ENCODE measurements around the gene FANCM. TPM values are rescaled to one million over a fixed set of nuclear protein-coding genes. Genes with fewer than 3 reads are reported as not detected.
A peak's percentile ranks its signal among the peaks of the same experiment; 100 is the strongest.

FANCM gene
- total RNA-seq, 4 donors from 2014 or later: 4.4 to 6.8 (median 5.6) TPM

DNA sequence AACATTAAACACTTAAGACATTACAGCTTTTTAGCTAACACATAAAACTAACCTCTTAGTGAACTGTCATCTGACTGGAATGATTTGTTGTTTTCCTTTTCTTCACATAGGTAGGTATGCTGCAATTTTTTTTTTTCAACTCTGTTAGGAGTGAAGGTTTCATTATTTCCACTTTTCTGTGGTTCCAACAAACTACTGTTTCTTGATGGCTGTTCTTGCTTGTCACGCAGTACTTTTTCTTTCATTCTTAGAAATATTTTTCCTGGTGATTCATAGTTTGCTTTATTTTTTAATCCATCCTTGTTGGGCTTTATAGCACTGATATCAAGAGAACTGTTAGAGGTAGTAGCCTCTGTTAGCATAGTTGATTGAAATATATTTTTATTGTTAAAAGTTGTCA lies 111.0 kb downstream of the FANCM start:
- Histone ChIP-seq H3K27me3 (no peaks in the 10 kb centered on the region), H3K4me3 (no peak overlapping the region), H3K36me3 (peaks cover 0 to 8% (median 0%) of the 10 kb centered on the region in 3 donors), H3K27ac (no peak overlapping the region), H3K4me1 (peaks cover 9 to 43% (median 18%) of the 10 kb centered on the region in 3 donors), H3K9me3 (no peaks in the 10 kb centered on the region)
- TF ChIP-seq, protein P1, sequence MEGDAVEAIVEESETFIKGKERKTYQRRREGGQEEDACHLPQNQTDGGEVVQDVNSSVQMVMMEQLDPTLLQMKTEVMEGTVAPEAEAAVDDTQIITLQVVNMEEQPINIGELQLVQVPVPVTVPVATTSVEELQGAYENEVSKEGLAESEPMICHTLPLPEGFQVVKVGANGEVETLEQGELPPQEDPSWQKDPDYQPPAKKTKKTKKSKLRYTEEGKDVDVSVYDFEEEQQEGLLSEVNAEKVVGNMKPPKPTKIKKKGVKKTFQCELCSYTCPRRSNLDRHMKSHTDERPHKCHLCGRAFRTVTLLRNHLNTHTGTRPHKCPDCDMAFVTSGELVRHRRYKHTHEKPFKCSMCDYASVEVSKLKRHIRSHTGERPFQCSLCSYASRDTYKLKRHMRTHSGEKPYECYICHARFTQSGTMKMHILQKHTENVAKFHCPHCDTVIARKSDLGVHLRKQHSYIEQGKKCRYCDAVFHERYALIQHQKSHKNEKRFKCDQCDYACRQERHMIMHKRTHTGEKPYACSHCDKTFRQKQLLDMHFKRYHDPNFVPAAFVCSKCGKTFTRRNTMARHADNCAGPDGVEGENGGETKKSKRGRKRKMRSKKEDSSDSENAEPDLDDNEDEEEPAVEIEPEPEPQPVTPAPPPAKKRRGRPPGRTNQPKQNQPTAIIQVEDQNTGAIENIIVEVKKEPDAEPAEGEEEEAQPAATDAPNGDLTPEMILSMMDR (IDR thresholded peaks at IDR 0.05): no peak
- TF ChIP-seq POLR2A (IDR thresholded peaks at IDR 0.05): no peak
- WGBS, 2 donors: 32 to 35% methylated on average over 1 of the region's 1 CpG
- intact Hi-C loops (cut with DNase I): no loop called here
- DNase-seq: no peak

DNA sequence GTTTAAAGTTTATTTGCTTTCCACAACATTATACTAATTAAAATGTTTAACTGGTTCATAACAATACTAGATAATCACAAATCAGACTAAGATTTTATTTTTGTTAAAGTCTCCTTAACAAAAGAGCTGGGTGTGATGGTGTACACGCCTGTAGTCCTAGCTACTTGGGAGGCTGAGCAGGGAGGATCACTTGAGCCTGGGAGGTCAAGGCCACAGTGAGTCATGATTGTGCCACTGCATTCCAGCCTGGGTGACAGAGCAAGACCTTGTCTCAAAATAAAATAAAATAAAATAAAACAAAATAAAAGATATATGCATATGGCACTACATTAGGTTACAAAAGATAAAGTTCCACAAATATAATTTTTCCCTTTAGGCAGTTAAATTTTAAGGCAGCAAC lies 111.7 kb downstream of the FANCM start:
- Histone ChIP-seq H3K4me3 (no peak overlapping the region), H3K4me1 (peaks cover 9 to 50% (median 21%) of the 10 kb centered on the region in 3 donors), H3K9me3 (no peaks in the 10 kb centered on the region), H3K36me3 (peaks cover 0 to under 1% (median 0%) of the 10 kb centered on the region in 3 donors), H3K27ac (no peak overlapping the region), H3K27me3 (no peaks in the 10 kb centered on the region)
- intact Hi-C loops (cut with DNase I): no loop called here
- TF ChIP-seq, protein P1 (IDR thresholded peaks at IDR 0.05): no peak
- no peak for TF ChIP-seq POLR2A (IDR thresholded peaks at IDR 0.05)
- no peak for DNase-seq
- WGBS, 2 donors: 90 to 100% methylated on average over 1 of the region's 1 CpG

DNA sequence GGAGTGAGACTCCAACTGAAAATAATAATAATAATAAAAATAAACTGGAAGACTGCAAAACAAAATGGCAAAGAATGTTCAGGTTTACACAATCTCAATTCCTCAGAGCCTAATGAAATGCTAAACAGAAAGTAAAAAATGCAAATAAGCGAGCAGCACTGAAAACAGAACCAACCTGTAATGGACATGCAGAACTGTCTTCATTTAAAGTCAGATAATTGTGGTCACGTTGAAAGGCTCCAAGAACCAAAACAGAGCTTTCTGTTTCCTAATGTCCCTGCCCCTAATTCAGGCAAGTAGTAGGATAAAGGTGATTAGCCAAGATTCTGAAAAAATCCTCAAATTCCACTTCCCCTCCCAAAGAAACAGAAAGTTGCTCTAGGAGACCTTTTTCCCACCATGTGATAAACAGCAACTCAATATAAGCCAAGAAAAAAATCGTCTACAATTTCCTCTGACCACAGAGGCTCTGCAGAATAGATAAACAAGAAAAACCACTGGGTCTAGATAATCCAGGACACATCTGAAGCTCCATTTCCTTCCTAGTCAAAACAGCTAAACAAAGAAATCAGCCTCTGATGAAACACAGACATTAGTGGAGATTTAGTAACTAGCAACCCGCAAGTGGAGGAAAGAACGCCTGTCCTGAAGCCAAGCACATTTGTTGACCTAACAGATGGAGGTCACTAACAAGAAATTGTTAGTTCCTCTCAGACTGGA lies 114.3 kb downstream of the FANCM start:
- DNase-seq: no peak
- no peaks in the 10 kb centered on the region for H3K9me3 ChIP-seq
- intact Hi-C loops (cut with DNase I): loop anchor here (10.0 kb wide), 1 partner anchor 115 kb away; the partner anchor contains the start of genes FANCM and FKBP3
- H3K36me3 ChIP-seq: no peaks in the 10 kb centered on the region
- peak overlapping the region in 2 of 4 donors; percentile 18 to 42 for H3K4me3 ChIP-seq
- no peaks in the 10 kb centered on the region for H3K27me3 ChIP-seq
- WGBS, 2 donors: 31 to 34% methylated on average over 5 of the region's 5 CpGs
- TF ChIP-seq, protein P1 (IDR thresholded peaks at IDR 0.05): no peak
- no peak for TF ChIP-seq POLR2A (IDR thresholded peaks at IDR 0.05)
- peaks cover 16 to 63% (median 24%) of the 10 kb centered on the region in 3 donors for H3K4me1 ChIP-seq
- peak overlapping the region; percentile 18 to 94 (median 86) for H3K27ac ChIP-seq

Small RNAs within 50 kb of the gene (small RNA-seq; reads per million reads assigned to genes)
- 0 to 0.18 (median 0.14) reads per million in 4 donors for gene RF00151
- gene SNORD127: 4,258 to 11,007 (median 7,237) reads per million in 4 donors

Other genes starting within 250 kb of the FANCM start
- gene KLHL28, start 174.0 kb upstream of the FANCM start, total RNA-seq: 10 to 100 TPM in 1 of 4 donors, 1 to 10 TPM in 3; 7.2 to 10.3 (median 8.4) TPM
- 10 to 100 TPM in 1 of 4 donors, 1 to 10 TPM in 3; 5.8 to 23.7 (median 8.9) TPM for gene TOGARAM1, start 173.7 kb upstream of the FANCM start, total RNA-seq
- gene PRPF39, start 51.8 kb upstream of the FANCM start, total RNA-seq: 10 to 100 TPM in 3 of 4 donors, 1 to 10 TPM in 1; 6.9 to 39.9 (median 19.2) TPM
- gene FKBP3, start 1.4 kb upstream of the FANCM start, total RNA-seq: 10 to 100 TPM; 28.8 to 44.9 (median 37.9) TPM
- 10 to 100 TPM; 16.2 to 30.7 (median 24.2) TPM for gene MIS18BP1, start 117.3 kb downstream of the FANCM start, total RNA-seq

All from esophagus squamous epithelium (tissue), 5 donors.